Measurements from ENCODE around the gene PHF12.

The PHF12 gene

GRCh38 chr17:28857905-28858800 lies 93.2 kb downstream of the PHF12 start:
- in situ Hi-C loops (cut with HindIII; ENCODE audit: low pct_unique_long_range_greater_than_20kb, low sequenced_read_pairs) = no loop called here
- DNase-seq (ENCODE audit: low read depth in 1 of 2, low spot score in 1 of 2) = no peak
- no peak for TF ChIP-seq JUND (IDR thresholded peaks at IDR 0.05; ENCODE audit: low read depth)

- DNase-seq (ENCODE audit: low read depth in 1 of 2, low spot score in 1 of 2) = no peak
- TF ChIP-seq JUND (IDR thresholded peaks at IDR 0.05; ENCODE audit: low read depth) = no peak
- in situ Hi-C loops (cut with HindIII; ENCODE audit: low pct_unique_long_range_greater_than_20kb, low sequenced_read_pairs) = no loop called here
These were observed 95.2 kb downstream of the PHF12 start for GRCh38 chr17:28856028-28856574.

GRCh38 chr17:28855336-28855679 lies 96.0 kb downstream of the PHF12 start:
- in situ Hi-C loops (cut with HindIII; ENCODE audit: low pct_unique_long_range_greater_than_20kb, low sequenced_read_pairs) = no loop called here
- no peak for DNase-seq (ENCODE audit: low read depth in 1 of 2, low spot score in 1 of 2)
- TF ChIP-seq JUND (IDR thresholded peaks at IDR 0.05; ENCODE audit: low read depth) = no peak

Data from T47D (cell line).